Loucy (cell line): ENCODE measurements around the gene TBC1D22A.

Source experiments
- EZH2phosphoT487 ChIP-seq: fragments of 200-600 bp; IDR thresholded peaks from 2 replicates; pipeline ENCODE4 v1.6.1; 2018; ENCODE audit warnings: antibody characterized with exemption, mild to moderate bottlenecking, moderate library complexity, borderline replicate concordance
- TF ChIP-seq, protein P1 (sequence below): fragments of 200-600 bp; sonication (generic); conservative IDR thresholded peaks from 2 replicates; pipeline ENCODE4 v1.5.1; 2014; ENCODE audit warnings: mild to moderate bottlenecking, antibody characterized with exemption, low read length

DNA sequence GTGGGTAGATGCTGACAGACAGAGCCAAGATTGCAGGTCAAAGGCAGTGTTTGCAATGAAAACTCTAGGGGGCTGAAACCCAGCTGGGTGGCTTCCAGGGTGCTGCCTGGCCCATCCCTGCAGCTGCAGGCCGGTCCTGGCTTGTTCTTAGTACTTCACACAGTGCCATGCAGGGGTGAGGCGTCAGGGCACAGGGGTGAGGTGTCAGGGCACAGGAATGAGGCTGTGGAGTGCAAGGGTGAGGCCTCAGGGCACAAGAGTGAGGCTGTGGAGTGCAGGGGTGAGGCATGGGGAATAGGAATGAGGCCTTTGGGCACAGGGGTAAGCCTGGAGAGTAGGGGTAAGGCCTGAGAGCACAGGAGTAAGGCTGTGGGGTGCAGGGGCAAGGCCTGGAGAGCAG, 337.6 kb downstream of the TBC1D22A start:
- TF ChIP-seq, protein P1, sequence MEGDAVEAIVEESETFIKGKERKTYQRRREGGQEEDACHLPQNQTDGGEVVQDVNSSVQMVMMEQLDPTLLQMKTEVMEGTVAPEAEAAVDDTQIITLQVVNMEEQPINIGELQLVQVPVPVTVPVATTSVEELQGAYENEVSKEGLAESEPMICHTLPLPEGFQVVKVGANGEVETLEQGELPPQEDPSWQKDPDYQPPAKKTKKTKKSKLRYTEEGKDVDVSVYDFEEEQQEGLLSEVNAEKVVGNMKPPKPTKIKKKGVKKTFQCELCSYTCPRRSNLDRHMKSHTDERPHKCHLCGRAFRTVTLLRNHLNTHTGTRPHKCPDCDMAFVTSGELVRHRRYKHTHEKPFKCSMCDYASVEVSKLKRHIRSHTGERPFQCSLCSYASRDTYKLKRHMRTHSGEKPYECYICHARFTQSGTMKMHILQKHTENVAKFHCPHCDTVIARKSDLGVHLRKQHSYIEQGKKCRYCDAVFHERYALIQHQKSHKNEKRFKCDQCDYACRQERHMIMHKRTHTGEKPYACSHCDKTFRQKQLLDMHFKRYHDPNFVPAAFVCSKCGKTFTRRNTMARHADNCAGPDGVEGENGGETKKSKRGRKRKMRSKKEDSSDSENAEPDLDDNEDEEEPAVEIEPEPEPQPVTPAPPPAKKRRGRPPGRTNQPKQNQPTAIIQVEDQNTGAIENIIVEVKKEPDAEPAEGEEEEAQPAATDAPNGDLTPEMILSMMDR: no peak
- no peak for TF ChIP-seq EZH2phosphoT487
